SK-N-MC (cell line): ENCODE measurements around the gene SERPINA5.

Source experiments
- EZH2 ChIP-seq: fragments of 200-600 bp; sonication (generic); IDR thresholded peaks from one replicate; pipeline ENCODE4 v1.6.1; 2017; ENCODE audit warnings: antibody characterized with exemption
- FOXP2 ChIP-seq: optimal IDR thresholded peaks from 2 replicates; pipeline ENCODE3; 2011; ENCODE audit warnings: mild to moderate bottlenecking, moderate library complexity; ENCODE audit not compliant: insufficient read depth; ENCODE audit errors: extremely low read length, control extremely low read depth
- POLR2AphosphoS5 ChIP-seq: IDR thresholded peaks from 2 replicates; pipeline ENCODE4 v1.6.1; 2012; ENCODE audit warnings: mild to moderate bottlenecking, low read depth, low read length, borderline replicate concordance

- no peak for TF ChIP-seq POLR2AphosphoS5
- TF ChIP-seq EZH2, result no peak
- TF ChIP-seq FOXP2, result no peak
These were observed 3.5 kb downstream of the SERPINA5 start for GRCh38 chr14:94584591-94585280.
